Anterior cingulate cortex (tissue), 58 donors: ENCODE results near the gene SENP6.
"Not testable (repeated sequence)": the region's sequence is repeated elsewhere in the genome, so short reads cannot be mapped to it uniquely, and the experiment has no call there.

Experiments
- DNase-seq, 58 donors: peaks; one replicate each; lab custom pipeline; 2025; lab: John Stamatoyannopoulos, UW

The SENP6 gene

DNA sequence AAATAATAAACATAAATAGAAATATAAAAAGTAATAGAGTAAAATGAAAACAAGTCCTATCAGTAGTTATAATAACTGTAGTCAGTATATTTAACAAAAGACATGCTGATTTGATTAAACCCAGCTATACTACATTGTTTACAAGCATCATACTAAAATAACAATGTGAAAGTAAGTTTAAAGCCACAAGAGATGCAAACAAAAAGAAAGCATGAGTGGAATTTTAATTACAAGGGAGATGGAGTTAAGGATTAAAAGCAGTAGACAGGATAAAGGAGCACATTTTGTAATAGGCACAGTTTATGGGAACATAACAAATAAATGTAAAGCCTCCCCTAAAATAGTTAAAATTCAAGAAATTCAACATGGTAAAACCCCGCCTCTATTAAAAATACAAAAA, 41.5 kb downstream of the SENP6 start:
- DNase-seq: no peak

DNA sequence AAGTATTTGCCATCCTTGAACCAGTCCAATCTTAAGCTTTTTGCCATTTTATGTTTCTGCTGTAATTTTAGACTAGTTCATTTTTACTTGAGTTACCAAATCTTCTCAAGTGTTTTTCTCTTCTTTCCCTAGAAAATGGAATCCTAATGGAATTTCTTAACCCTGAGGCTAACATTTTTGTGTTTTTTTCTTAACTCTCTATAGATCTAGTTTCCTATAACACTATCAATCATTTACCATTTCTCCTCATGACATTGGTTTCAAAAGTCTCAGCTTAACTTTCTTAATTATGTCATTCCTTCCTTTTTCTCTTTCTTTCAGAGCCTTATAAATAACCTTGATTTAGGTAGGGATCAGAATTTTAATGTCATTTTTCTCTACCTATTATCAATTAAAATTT, 54.8 kb downstream of the SENP6 start:
- no peak for DNase-seq

DNA sequence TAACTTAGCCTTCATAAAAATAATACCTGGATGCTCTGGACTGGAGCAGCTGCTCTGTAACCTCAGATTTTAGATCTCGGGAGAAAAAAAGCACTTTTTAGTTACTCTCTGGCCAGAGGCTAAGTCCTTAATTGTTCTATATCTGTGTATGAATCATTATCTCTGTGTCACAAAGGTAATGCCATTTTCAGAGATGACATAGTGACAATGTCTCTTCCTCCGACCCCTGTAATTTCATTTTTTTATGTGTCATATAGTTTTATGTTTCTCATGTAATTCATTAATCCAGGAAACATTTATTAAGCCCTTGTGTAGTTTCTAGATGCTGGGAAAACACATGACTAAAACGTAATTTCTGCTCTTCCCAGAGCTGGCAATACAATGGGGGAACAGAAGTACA, 55.6 kb downstream of the SENP6 start:
- DNase-seq: no peak

DNA sequence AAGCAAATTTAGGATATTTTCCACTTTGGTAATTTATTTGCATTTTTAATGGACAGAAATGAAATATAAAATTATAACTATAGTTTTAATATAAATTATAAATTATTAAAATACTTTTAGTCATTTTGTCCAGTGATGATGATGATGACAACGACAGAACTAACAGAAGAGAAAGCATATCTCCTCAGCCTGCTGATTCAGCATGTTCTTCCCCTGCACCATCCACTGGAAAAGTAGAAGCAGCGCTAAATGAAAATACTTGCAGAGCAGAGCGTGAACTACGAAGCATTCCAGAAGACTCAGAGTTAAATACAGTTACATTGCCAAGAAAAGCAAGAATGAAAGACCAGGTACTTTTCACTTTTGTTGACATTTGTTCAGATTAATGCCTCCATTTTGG, 64.9 kb downstream of the SENP6 start:
- DNase-seq: no peak

DNA sequence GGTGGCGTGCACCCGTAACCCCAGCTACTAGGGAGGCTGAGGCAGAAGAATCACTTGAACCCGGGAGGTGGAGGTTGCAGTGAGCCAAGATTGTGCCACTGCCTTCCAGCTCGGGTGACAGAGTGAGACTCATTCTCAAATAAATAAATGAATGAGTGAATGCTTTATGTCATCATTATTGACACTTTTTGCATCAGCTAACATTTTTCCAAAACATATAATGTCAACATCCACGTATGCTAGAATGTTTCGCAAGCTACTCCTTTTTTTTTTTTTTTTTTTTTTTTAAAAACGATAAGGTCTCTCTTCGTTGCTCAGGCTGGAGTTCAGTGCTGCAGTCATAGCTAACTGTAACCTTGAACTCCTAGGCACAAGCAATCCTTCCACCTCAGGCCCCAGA, 72.2 kb downstream of the SENP6 start:
- DNase-seq: no peak

DNA sequence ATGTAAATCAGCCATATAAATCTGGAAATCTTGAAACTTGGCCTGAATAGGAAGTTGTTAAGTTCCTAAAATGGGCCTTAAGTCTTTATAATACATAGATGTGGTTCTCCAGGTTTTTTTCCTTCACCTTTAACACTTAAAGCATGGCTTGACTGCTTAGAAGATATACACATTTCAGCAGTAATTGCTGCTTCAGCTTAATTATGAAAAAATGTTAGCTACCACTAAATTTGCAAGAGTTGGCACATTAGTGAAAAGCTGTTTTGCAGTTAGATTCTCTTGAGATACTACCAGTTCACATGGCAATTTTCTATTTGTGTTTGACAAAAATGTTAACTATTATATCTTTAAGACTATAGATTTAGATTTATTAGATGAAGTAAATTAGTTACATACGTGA, 74.7 kb downstream of the SENP6 start:
- no peak for DNase-seq

DNA sequence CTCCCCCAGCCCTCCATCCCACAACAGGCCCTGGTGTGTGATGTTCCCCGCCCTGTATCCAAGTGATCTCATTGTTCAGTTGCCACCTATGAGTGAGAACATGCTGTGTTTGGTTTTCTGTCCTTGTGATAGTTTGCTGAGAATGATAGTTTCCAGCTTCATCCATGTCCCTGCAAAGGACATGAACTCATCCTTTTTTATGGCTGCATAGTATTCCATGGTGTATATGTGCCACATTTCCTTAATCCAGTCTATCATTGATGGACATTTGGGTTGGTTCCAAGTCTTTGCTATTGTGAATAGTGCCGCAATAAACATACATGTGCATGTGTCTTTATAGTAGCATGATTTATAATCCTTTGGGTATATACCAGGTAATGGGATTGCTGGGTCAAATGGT, 80.9 kb downstream of the SENP6 start:
- DNase-seq: not testable (repeated sequence)

DNA sequence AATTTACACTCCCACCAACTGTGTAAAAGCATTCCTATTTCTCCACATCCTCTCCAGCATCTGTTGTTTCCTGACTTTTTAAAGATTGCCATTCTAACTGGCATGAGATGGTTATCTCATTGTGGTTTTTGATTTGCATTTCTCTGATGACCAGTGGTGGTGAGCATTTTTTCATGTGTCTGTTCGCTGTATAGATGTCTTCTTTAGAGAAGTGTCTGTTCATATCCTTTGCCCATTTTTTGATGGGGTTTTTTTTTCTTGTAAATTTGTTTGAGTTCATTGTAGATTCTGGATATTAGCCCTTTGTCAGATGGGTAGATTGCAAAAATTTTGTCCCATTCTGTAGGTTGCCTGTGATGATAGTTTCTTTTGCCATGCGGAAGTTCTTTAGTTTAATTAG, 81.3 kb downstream of the SENP6 start:
- not testable (repeated sequence) for DNase-seq

DNA sequence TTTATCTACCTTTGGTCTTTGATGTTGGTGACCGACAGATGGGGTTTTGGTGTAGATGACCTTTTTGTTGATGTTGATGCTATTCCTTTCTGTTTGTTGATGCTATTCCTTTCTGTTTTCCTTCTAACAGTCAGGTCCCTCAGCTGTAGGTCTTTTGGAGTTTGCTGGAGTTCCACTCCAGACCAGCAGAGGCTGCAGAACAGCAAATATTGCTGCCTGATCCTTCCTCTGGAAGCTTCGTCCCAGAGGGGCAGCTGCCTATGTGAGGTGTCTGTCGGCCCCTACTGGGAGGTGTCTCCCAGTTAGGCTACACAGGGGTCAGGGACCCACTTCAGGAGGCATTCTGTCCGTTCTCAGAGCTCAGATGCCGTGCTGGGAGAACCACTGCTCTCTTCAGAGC, 85.9 kb downstream of the SENP6 start:
- not testable (repeated sequence) for DNase-seq

DNA sequence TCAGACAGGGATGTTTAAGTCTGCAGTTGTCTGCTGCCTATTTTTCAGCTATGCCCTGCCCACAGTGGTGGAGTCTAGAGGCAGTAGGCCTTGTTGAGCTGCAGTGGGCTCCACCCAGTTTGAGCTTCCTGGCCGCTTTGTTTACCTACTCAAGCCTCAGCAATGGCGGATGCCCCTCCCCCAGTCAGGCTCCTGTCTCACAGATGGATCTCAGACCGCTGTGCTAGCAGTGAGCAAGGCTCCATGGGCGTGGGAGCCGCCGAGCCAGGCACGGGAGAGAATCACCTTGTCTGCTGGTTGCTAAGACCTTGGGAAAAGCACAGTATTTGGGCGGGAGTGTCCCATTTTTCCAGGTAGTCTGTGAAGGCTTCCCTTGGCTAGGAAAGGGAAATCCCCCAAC, 86.3 kb downstream of the SENP6 start:
- DNase-seq: not testable (repeated sequence)

DNA sequence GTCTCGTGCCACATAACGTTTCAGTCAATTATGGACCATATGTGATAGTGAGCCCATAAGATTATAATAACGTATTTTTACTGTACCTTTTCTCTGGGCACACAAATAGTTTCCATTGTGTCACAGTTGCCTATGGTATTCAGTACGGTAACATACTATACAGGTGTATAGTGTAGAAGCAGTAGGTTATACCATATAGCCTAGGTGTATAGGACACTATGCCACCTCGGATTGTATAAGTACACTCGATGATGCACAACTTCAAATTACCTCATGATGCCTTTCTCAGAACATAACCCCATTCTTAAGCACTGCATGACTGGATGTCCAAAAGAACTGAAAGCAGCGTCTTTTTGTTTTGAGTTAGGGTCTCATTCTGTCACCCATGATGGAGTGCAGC, 87.9 kb downstream of the SENP6 start:
- no peak for DNase-seq

DNA sequence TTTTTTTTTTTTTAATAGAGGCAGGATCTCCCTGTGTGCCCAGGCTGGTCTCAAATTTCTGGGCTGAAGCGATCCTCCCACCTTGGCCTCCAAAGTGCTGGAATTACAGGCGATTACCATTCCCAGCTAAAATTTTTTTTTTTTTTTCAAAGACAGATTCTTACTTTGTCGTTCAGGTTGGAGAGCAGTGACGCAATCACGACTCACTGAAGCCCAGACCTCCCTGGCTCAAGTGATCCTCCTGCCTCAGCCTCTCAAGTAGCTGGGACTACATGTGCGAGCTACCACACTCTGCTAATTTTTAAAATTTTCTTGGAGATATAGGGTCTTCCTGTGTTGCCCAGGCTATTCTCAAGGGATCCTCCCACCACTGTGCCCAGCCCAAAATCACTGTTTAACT, 89.3 kb downstream of the SENP6 start:
- DNase-seq: no peak

DNA sequence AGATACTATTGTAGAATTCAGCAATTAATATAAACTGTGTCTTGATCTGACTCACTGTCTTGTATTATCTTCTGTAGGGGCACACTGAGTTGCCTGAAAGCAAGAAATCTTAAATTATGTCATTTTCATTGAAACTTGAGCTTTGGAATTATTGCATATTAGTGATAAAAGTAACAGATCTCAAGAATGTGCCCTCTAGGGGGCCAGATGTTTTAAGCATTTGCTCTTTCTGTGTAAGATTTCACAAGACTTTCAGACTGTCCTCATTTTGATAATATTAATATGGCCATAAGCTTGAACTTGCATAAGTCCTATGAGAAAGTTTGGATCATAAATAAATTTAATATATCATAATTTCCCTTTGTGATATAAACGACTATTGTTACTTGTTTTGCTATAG, 91.9 kb downstream of the SENP6 start:
- no peak for DNase-seq

DNA sequence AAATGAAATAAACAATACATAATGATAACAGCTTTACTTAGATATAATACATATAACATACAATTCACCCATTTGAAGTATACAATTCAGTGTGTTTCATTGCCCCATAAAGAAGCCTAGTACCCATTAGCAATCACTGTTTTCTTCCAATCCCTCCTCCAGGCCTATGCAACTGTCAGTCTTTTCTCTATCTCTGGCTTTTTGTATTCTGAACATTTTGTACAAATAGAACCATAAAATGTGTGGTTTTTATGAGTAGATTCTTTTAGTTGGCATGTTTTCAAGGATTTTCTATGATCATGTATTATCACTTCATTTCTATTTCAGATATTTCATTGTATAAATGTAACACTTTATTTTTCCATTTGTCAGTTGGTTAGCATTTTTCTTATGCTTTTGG, 92.7 kb downstream of the SENP6 start:
- DNase-seq: no peak

DNA sequence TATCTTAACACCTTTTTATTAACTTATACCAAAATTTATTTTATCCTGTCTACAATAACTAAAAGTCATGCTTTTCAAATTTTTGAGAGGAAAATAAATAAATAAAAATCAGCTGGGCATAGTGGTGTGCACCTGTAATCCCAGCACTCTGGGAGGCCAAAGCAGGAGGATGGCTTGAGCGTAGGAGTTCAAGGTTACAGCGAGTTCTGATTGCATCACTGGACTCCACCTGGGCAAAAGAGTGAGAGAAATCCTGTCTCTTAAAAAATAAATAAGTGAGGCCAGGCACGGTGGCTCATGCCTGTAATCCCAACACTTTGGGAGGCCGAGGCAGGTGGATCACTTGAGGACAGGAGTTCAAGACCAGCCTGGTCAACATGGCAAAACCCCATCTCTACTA, 106.7 kb downstream of the SENP6 start:
- DNase-seq: not testable (repeated sequence)

DNA sequence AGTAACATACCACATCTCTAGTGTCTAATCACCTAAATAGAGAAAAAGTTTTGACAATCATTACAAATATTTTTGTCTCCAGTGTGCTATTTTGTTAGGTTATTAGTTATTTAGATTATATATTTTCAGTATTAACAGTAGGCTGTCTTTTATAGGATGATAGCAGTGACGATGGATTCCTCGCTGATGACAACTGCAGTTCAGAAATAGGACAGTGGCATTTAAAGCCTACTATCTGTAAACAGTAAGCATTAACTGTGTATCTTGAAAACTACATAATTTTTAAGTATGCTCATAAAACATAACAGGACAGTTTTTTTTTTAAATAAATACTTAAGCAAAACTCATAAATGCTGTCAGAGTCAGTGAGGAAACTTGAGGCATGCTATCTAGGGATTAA, 109.5 kb downstream of the SENP6 start:
- DNase-seq: no peak

DNA sequence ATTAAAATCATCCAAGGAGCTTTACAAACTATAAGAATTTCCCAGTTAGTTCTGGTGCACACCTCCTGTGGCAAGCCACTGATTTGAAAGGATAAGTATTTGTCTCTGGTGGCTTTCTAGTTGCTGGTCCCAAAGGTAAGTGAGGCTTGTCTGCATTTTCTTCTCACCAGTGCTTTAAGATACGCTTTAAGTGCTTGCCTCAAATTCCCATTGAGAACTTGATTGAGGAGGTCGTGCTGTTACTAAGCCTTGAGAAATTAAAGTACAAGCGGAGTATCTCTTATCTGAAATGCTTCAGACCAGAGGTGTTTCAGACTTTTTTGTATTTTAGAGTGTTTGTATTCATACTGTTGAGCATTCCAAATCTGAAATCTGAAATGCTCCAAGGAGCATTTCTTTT, 117.5 kb downstream of the SENP6 start:
- no peak for DNase-seq

DNA sequence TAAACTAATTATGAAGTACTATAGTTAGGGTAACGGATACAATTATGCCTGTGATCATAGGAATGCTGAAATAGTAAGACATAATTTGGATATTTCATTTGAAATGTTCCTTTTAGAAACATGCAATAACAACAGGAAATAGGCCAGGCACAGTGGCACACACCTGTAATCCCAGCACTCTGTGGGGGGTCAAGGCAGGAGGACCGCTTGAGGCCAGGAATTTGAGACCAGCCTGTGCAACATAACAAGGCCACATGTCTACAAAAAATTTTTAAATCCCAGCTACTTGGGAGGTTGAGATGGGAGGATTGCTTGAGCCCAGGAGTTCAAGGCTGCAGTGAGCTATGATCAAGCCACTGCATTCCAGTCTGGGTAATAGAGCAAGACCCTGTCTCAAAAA, 121.7 kb downstream of the SENP6 start:
- DNase-seq: no peak

DNA sequence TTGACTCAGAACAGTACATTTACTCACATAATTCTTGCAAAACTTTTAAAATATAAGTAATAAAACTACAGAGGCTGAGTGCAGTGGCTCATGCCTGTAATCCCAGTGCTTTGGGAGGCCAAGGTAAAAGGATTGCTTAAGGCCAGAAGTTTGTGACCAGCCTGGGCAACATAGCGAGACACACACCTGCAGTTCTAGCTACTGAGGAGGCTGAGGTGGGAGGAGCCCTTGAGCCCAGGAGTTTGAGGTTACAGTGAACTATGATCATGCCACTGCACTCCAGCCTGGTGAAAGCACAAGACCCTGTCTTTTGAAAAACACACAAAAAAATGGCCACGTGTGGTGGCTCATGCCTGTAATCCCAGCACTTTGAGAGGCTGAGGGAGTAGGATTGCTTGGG, 125.5 kb downstream of the SENP6 start:
- DNase-seq: no peak

DNA sequence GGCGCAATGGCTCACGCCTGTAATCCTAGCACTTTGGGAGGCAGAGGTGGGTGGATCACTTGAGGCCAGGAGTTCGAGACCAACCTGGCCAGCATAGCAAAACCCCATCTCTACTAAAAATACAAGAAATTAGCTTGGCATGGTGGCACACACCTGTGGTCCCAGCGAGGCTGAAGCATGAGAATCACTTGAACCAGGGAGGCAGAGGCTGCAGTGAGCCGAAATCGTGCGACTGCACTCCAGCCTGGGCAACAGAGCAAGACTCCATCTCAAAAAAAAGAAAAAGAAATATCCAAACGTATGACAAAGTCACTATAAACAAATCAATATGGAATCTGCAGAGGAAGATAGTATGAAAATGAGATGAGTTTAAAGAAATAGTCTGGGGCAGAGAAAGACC, 129.3 kb downstream of the SENP6 start:
- DNase-seq: not testable (repeated sequence)

DNA sequence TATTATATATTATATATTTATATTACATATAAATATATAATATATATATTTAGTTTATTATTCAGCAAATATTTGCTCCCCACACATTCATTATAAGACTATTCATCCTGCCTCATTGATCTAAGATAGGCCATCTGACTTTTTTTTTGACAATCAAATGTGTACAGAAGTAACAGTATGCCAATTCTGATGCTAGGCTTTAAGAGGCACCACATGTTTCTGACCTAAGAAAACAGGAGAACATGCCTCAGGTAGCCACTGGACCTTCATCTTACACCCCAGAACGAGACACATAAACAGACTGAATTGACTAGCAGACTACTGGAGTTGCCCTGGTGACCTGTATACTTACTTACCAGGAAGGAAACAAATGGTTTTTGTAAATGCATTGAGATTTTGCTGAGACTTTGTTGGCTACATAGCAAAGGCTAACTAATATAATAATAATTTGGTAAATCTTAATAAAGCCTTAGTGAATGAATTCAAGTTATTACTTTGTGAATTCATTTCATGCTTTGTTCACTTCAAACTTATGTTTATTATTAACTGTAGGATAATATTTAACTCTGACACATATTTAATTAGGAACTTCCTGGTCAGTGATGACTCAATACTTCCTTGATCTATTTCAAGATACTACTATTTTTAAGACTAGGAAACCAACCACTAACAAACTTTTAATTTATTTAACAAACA, 134.0 kb downstream of the SENP6 start:
- no peak for DNase-seq

DNA sequence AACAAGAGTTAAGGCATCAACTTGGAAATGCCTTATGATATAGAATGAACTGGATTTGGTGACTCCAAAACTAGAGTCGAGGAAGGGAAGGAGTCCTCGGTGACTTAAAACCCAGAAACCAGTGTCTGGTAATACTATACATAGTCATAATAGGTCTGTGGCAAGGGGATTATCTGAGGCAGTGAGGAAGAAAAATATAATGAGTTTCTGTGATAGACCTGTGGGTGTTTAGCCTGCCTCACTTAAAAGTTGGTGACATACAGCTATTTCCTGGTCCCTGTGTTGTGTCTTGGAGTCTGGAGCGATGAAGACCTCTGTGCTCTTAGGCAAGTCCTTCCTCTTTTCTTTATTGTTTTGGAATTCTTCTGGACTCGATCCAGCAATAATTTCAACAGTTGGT, 142.3 kb downstream of the SENP6 start:
- DNase-seq: no peak

DNA sequence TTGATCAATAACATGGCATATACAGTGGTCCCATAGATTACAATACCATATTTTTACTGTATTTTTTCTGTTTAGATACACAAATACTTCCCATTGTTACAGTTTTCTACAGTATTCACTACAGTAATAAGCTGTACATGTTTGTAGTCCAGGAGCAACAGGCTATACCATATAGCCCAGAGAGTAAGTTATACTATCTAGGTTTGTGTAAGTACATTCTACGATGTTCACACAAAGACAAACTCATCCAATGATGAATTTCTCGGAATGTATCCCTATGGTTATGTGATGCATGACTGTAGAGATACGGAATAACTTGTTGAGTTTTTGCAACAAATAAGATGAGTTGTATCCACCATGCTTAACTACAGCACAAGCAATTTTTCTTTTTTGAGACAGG, 143.7 kb downstream of the SENP6 start:
- DNase-seq: no peak
